ENCODE measurements around the gene SNAI1. TPM values are rescaled to one million over a fixed set of nuclear protein-coding genes. Genes with fewer than 3 reads are reported as not detected.
"Not testable (repeated sequence)": the region's sequence is repeated elsewhere in the genome, so short reads cannot be mapped to it uniquely, and the experiment has no call there.

SNAI1 gene
- total RNA-seq, 1 experiment from 2014 or later = 2.2 TPM

DNA sequence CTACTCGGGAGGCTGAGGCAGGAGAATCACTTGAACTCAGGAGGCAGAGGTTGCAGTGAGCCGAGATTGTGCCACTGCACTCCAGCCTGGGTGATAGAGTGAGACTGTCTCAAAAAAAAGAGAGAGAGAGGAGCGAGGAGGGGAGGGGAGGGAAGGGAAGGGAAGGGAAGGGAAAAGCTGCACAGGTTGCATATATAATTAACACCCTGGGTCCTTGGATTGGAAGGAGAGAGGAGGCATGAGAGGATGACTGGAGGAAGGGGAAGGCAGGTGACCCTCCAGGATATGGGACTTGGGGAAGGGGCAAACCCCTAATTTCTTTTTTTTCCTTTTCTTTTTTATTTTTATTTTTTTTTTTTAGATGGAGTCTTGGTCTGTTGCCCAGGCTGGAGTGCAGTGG is 28.8 kb downstream of the SNAI1 start:
- not testable (repeated sequence) for DNase-seq (ENCODE audit: extremely low read depth, low read depth)

DNA sequence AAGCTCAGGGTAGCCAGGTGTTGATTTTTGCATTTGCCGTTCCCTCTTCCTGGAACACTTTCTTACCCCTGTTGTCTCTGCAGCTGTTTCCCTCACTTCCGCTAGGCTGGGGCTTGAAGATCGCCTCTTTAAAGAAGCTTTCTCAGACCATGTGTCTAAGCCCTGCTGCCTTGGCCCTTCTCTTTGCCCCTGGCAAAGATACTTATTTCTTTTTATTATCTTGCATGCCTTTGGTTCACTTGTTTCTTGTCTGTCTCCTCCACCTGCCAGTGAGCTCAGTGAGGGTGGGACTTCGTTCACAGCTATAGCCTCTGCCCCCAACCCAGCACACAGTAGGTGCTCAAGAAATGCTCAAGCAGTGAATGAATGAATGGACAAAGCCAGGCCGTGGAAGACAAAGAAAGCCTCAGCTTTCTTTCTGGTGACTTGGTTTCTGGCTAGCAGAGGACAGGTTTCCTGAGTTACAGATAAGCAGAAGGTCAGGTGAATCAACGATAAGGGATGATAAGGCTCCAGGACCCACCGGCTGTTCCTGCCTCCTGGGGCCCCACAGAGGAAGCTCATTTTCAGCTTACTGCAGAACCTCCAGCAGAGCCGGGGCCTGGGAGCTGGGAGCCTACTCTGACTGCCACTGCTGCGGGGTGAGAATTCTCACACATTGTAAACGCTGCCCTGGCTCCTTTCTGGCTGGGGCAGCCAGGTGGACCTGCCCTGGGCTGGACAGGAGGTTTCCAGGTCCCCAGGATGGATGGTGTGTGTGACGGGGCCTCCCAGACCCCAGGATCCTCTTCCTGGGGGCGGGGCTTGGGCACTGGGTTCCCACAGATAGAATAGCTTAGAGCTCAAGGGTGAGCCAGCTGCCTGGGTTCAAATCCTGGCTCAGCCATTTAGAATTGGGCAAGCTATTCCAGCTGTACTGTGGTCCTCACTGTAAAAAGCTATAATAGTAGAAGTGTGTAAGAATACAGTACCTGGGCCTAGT is 29.8 kb downstream of the SNAI1 start:
- no peak for DNase-seq (ENCODE audit: extremely low read depth, low read depth)

DNA sequence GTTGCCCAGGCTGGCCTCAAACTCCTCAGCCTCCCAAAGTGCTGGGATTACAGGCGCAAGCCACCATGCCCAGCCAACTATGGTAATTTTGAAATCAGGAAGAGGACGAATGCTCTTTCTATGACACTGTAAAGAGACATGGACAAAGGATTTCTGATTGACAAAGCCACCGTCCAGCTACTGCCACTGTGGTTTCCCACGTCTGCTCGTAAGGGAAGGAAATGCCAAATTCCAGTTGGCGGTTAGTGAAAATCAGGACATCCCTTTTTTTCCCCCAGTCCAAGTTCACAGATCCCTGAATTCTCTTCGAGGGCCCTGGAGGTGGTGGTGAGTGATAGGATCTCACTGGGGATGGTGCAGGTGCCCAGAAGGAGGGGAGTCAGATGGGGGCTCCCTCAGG is 31.2 kb downstream of the SNAI1 start:
- no peak for DNase-seq (ENCODE audit: extremely low read depth, low read depth)

DNA sequence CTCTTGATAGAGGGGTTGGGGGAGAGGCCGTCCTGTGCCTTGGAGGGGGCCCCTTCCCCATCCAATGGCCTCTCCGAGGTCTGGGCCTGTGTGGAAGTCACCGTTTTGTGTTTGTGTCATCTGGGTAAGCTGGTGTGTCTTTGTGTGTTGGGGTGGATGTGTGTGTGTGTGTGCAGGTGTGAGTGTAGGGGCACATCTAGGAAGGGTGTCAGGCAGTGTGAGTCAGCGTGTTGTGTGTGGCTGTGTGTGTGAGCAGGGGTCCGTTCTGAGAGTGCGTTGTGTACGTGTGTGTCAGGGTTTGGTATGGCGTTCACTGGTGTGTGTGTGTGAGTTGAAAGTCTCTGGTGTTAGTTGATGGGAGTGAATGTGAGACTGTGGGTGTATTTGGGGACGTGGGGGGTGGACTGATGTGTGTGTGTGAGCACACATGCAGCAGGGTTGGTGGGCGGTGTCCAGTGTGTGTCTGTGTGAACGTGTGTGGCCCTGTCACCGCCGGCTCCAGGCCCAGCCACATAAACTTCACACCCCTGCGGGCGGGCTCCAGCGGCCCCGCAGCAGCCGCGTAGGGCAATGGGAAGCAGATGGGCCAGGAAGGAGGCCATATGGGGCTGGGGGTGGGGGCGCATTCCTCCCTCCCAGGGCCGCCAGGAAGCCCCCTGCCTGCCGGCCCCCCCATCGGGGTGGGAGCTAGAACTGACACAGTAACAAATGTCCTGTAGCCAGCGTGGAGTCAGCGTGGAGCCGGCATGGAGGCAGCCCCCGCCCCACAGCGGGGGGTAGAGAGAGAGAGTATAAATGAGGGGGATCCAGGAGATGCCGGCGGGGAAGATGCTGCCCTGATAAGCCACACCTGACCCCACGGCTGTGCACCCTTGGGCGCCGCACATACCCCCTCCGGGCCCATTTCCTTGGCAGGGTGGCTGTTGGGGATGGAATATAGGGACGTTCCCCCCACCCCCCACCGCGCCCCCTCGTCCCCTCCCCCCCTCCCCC is 32.1 kb downstream of the SNAI1 start:
- DNase-seq (ENCODE audit: extremely low read depth, low read depth) = no peak

DNA sequence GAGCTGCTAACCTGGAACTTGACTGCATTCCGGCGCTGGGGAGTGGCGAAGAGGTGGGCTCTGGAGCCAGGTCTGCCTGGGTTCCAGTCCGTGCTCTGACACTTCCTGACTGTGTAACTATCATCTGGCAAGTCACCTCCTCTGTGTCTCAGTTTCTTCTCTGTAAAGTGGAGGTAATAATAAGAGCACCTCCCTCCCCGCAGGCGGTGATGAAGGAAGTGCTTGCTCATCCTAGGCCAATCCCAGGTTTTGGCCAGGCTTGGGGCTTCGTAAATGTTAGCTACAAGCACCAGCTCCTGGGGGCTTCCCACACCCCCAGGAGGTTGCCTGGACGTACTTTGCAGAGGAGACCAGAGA is 32.8 kb downstream of the SNAI1 start:
- no peak for DNase-seq (ENCODE audit: extremely low read depth, low read depth)

DNA sequence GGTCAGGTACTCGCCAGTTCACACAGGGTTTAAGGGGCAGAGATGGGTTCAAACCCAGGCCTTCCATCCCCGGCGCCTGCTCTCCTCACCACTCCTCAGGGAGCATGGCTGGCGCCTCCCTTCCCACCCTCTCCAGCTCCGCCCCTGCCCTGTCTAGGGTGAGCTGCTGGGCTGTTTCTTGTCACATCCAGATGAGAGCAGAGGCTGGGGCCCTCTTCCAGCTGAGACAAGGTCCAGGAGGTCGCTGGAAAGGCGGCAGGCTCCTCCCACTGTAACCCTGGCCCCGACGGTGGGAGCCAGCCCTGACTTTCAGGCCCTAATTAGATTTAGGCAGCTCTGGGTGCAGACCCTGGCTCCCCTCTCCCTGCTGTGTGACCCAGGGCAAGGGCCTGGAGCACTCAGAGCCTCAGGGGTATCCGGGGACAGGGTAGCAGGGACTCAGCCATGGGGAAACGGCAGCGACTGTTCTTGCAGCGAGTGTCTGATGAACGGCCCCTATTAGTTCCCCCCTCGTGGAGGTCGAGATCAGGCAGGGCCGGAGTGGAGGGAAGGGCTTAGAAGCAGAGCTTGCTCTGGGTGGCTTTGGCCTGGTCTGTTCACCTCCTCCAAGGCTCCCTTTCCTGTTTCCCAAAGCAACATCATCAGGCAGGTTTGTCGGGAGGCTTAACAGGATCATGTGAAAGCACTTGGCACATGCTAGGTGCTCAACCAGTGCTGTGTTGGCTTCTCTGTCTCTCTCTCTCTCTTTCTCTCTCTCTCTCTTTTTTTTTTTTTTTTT is 33.4 kb downstream of the SNAI1 start:
- DNase-seq (ENCODE audit: extremely low read depth, low read depth) = no peak

DNA sequence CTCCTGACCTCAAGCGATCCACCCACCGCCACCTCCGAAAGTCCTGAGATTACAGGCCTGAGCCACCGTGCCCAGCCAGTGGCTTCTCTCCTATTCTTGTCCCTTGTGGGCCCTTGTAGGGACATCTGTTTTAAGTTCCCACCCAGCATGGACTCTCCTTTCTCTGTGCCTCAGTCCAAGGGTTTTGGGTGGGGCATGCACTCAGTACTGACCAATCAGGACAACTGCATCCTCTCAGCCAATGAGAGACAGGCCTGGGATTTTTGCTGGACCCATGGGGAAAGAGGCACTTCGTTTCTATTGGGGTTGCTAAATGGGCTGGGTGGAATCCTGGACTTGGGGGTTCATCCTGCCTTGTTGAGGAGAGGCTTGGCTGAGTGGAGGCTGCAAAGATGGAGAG is 34.4 kb downstream of the SNAI1 start:
- no peak for DNase-seq (ENCODE audit: extremely low read depth, low read depth)

DNA sequence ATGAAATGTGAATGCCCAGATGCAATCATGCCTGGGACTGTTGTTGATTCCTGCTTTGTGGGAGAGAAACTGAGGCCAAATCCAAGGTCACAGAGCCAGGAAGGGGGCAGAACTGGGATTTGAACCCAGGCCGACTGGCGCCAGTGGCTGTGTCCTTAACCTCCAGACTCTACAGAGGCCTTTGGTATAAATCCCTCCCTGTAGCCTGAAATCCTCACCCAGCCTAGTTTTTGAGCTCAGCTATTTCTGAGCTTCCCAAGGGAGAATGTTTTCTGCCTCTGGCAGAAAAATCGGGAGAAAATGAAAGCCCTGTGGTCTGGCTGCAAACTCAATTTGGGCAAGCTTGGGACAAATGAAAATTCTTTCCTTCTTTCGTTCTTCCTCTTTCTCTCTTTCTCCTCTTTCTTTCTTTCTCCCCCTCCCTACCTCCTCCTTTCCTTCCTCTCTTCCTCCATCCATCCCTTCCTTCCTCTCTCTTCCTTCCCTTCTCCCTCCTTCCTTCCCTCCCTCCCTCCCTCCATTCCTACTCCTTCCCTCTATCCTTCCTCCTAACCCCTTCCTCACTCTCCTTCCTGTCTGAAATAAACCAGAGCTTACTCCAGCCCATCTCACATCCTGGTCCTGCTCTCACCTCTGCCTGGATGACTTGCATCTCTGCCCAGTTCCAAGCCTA is 34.9 kb downstream of the SNAI1 start:
- DNase-seq (ENCODE audit: extremely low read depth, low read depth) = no peak

DNA sequence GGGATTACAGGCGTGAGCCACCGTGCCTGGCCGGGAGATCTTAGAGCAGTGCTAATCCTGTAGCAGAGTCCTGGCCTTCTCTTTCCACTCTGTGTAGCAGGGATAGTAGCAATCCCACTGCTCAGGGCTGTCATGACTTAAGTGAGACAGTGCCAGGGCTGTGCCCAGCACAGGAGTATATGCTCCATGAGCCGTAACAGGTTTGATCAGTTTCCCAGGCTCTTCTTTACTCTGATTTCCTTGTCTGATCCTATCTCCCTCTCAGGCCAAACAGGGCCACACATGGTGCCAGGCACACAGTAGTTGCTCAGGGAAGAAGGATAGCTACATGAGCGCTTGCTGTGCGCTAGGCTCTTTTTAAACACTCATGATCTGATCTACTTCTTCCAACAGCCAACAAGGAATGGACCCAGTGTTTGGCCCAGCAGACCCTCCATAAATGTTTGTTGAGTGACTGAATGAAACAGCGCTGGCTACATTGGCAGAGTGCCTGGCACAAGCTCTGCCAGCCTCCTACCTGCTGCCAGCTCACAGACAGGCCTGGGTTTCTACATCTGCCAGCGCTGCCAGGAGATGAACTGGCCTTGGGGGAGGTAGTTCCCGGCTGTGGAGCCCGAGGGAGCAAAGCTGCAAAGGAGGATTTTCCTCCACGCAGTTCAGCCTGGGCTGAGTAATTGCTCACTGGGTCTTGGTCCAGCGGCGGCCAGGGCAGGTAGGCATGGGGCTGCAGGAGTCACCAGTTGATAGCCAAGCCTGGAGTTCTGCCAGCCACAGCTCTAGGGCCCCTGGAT is 36.9 kb downstream of the SNAI1 start:
- no peak for DNase-seq (ENCODE audit: extremely low read depth, low read depth)

DNA sequence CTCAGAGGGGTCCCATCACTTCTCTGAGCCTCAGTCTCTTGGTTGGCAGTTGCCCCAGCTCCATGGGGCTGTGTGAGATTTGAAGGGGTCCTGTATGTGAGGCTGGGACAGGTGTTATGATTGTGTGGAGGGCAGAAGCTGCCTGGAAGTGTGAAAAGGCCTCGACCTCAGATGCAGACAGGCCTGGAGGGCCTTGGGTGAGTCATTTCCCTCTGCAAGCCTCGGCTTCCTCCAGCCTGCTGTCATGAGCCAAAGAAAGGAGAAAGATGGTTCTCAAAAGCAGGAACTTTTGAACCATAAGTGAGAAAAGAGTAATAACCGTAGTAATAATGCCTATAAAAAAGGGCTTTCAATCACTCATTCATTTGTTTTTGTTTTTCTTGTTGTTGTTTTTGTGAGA is 37.5 kb downstream of the SNAI1 start:
- no peak for DNase-seq (ENCODE audit: extremely low read depth, low read depth)

DNA sequence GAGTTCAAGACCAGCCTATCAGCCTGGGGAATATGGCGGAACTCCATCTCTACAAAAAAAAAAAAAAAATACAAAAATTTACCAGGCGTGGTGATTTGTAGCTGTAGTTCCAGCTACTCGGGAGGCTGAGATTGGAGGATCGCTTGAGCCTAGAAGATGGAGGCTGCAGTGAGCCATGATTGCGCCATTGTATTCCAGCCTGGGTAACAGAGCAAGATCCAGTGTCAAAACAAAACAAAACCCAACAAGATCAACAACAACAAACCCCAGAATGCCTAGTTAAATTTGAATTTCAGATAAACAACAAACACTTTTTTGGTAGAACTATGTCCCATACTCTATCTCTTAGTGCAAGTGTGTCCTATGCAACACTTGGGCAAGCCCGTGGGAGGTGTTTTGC is 39.9 kb downstream of the SNAI1 start:
- no peak for DNase-seq (ENCODE audit: extremely low read depth, low read depth)

DNA sequence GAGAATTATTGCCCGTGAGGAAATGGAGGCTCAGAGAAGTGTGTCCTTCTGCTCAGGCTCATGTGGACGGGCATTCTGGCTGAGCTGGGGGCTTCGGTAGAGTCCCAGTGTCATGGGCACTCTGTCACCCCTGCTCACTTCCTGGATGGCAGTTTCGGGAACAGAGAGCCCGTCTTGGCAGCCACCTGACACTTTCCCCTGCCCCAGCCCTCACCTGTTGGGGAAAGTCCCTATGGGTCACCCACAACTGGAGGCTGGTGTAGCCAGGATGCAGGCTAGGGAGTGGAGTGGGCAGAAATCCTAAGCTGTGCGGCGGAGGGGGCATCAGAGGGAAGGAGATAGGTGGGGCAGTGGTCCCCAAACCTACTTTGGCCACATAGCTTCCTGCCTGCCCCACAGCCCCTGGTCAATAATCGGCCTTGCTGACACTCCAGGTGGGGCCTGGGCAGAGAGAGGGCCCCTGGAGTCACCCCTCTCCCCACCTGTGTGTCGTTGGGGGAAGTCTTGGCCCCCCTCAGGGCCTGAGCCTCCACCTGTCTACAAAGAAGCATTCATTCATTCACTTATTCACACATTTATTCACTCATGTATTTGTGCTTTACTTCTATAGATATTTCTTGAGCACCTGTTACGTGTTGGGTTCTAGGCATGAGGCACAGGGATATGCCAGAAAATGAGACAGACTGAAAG is 40.5 kb downstream of the SNAI1 start:
- DNase-seq (ENCODE audit: extremely low read depth, low read depth) = no peak

DNA sequence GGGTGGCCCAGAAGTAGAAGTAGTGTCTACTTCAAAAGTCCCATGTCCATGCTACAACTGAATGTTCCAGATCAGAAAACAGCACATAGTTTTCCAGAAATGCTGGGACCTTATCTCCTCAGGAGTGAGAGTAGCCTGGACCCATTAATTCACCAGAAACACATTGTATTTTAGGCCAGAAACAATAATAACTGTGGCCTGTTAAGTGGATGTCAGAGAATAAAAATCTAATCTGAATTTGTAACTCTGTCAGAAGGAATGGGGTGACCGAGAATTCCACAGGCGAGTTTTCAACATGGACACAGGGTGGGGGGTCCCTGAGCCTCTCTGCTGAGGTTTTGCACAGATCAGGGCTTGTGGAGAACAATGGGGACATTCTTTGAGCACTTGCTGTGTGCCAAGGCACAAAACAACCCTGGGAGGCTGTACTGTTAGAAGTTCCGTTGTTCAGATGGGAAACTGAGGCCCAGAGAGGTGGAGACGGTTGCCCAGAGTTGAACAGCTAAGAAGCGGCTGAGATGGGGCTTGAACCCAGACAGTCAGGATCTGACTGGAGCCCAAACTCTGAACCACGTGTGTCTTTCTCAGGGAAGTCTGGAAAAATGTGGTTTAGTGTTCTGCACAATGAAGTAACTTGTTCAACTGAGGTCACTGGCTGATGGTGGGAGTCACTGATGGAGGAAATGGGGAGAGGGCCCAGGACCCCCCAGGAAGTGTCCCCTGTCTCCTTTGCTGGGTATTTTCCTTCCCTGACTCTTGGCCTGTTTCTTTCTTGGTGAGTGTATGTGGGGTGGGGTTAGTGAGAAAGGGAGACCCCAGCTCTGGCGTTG is 44.2 kb downstream of the SNAI1 start:
- no peak for DNase-seq (ENCODE audit: extremely low read depth, low read depth)

DNA sequence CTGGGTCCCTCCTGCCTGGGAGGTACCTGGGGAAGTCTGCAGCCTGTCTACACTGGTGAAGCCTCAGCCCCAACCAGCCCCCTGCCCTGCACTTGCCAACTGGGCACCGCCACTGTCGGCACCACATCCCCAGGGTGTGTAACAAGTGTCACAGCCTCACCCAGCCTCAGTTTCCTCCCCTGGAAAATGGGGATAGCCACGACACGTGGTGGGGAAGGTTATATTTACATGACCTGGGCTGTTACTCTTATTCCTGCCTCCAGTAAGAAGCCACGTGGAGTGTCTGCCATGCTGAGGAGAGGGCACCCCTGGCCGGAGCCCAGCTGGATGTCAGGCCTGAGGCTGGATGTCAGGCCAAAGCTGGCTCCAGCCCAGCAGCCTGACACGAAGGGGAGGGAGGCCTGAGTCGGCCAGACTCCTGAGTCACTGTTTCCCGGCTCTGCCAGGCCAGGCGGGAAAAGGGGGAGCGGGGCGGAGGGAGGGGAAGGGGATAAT is 44.9 kb downstream of the SNAI1 start:
- no peak for DNase-seq (ENCODE audit: extremely low read depth, low read depth)

DNA sequence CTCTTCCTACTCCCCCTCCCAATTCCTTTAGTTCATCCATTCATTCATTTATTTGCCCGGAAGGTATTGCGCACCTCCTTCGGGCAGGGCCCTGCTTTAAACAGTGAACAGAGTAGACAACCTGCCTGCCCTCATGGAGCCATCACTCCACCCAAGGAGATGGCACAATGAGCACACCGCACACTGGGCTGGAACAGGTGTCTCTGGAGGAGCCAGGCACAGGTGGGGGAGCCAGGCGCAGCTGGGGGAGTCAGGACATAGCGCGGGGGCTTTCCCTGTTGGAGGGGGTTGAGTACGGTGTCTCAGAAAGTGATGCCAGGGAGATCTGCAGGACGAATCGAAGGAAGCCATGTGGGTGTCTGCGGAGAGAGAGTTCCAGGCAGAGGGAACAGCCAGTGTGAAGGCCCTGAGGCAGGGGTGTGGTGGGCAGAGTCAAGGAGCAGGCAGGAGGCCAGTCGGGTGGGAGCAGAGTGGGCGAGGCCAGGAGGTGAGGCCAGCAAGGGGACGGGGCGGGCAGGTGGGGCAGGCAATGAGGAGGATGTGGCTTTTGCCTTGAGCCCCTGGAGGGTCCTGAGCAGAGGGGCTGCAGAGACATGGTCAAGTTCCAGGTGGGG is 46.4 kb downstream of the SNAI1 start:
- DNase-seq (ENCODE audit: extremely low read depth, low read depth) = no peak

DNA sequence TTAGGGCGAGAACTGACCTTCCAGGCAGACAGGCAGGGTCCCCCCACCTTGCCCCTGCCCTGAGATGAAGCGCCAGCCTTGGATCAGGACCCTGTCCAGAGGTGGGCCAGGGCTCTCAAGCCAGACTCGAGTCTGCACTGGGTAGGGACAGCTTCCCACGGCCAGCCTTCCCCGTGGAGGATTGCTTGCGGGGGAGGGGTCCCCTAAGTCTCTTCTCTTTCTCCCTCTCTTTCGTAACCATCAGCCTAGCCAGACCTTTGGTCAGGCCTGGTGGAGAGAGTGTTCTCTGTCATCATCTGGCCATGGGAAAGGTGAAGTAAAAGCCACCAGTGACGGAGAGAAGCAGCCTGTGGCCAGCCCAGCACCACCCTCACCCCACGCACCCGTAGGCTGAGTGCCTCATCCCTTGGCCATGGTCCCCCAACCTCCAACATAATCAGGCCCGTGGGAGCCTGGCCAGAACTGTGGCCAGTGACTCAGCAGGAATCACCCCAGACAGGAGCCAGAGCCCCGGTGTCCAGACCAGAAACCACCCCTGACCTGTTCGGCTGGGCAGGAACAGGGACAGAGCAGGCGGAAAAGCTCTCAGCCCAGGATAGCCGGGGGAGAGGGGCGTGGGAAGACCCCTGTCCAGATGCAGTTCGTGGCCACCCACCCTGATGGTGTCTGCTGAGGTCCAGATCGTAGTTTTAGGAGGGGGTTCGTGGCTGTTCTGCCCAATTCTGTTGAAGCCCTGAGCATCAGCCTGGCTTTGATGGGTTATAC is 47.1 kb downstream of the SNAI1 start:
- DNase-seq (ENCODE audit: extremely low read depth, low read depth) = peak; percentile 52
